Stimulated activated CD8-positive, alpha-beta memory T cell treated with anti-CD3 and anti-CD28 coated beads, Interleukin-7, amount 100 ng/mL, for 4 hours (primary cell): ENCODE measurements around the gene BCAS3.

Experiments used
- DNase-seq, 2 donors: peaks; one replicate each; pipeline ENCODE4 v3.0.0-alpha.2; 2020; ENCODE audit warnings: low read depth in 2 of 2

Gene BCAS3

GRCh38 chr17:61383689-61384201 lies 706.1 kb downstream of the BCAS3 start:
- DNase-seq = no peak

- no peak for DNase-seq
Measured at GRCh38 chr17:61384354-61384691, 706.7 kb downstream of the BCAS3 start.

- DNase-seq = no peak
Measured at GRCh38 chr17:61384692-61385576, 707.3 kb downstream of the BCAS3 start.

GRCh38 chr17:61385577-61386236 lies 708.1 kb downstream of the BCAS3 start:
- DNase-seq = no peak

GRCh38 chr17:61386251-61386650 lies 708.6 kb downstream of the BCAS3 start:
- no peak for DNase-seq

- DNase-seq = no peak
Measured at GRCh38 chr17:61387011-61387410, 709.4 kb downstream of the BCAS3 start.

GRCh38 chr17:61387511-61388305 lies 710.1 kb downstream of the BCAS3 start:
- DNase-seq = no peak

GRCh38 chr17:61388561-61389356 lies 711.1 kb downstream of the BCAS3 start:
- no peak for DNase-seq

GRCh38 chr17:61389670-61390478 lies 712.2 kb downstream of the BCAS3 start:
- no peak for DNase-seq

- DNase-seq = no peak
Measured at GRCh38 chr17:61390479-61390791, 712.8 kb downstream of the BCAS3 start.

- DNase-seq = no peak
Measured at GRCh38 chr17:61391595-61392291, 714.1 kb downstream of the BCAS3 start.

- no peak for DNase-seq
Measured at GRCh38 chr17:61392679-61393078, 715.0 kb downstream of the BCAS3 start.

- no peak for DNase-seq
Measured at GRCh38 chr17:61393550-61393903, 715.9 kb downstream of the BCAS3 start.

GRCh38 chr17:61393904-61394629 lies 716.4 kb downstream of the BCAS3 start:
- DNase-seq = no peak

- DNase-seq = no peak
Measured at GRCh38 chr17:61394630-61395408, 717.2 kb downstream of the BCAS3 start.

GRCh38 chr17:61395409-61395982 lies 717.8 kb downstream of the BCAS3 start:
- DNase-seq = no peak

GRCh38 chr17:61395983-61396585 lies 718.4 kb downstream of the BCAS3 start:
- no peak for DNase-seq

GRCh38 chr17:61396586-61397085 lies 719.0 kb downstream of the BCAS3 start:
- no peak for DNase-seq
